Pancreas (tissue), 10 donors: ENCODE data around the gene KRTAP5-10. TPM values are rescaled to one million over a fixed set of nuclear protein-coding genes. Genes with fewer than 3 reads are reported as not detected.
"Not testable (repeated sequence)": the region's sequence is repeated elsewhere in the genome, so short reads cannot be mapped to it uniquely, and the experiment has no call there.

Experiments
- ATAC-seq, 4 donors: fragments of 200-7000 bp; cut with Tn5 transposase; one replicate each; pipeline versions ENCODE4 v1.8.0 to v1.9.1; 2020; ENCODE audit warnings: mild to moderate bottlenecking in 4 of 4, moderate library complexity in 4 of 4
- DNase-seq, 6 donors: peaks; one replicate each; pipeline ENCODE4 v3.0.0-alpha.2; 2020
- FAIRE-seq: peaks from 2 replicates; lab custom pipeline; 2012; peaks lifted over from hg19 to GRCh38; lab: Jason Lieb, UNC
- H3K27ac ChIP-seq, 4 donors: fragments of 200-600 bp; sonication (generic); 1 replicate in 3 of 4; 2 replicates in 1 of 4; pipeline versions ENCODE4 v1.5.0 to v1.8.0; 2020
- H3K27me3 ChIP-seq, 4 donors: fragments of 200-600 bp; one replicate each; pipeline ENCODE4 v1.8.0; 2021
- H3K36me3 ChIP-seq, 3 donors: fragments of 200-600 bp; sonication (generic) in 1 of 3; one replicate each; pipeline versions ENCODE4 v1.5.0 to v1.8.0; 2020 to 2021
- H3K4me1 ChIP-seq, 3 donors: fragments of 200-600 bp; one replicate each; pipeline ENCODE4 v1.8.0; 2021
- H3K4me3 ChIP-seq, 4 donors: fragments of 200-600 bp; sonication (generic) in 2 of 4; one replicate each; pipeline versions ENCODE4 v1.5.0 to v1.8.0; 2020 to 2021
- H3K9me3 ChIP-seq, 4 donors: fragments of 200-600 bp; one replicate each; pipeline ENCODE4 v1.8.0; 2021
- WGBS, 2 donors: extraction: QIAGEN DNeasy Blood & Tissue Kit; methylation state at CpG; one replicate each; pipeline ENCODE4 v1.1.7; 2013; 5-methylcytosine and 5-hydroxymethylcytosine counted together
- intact Hi-C, 3 donors: fragments of 100-400 bp; cut with DNase I; formaldehyde crosslinking; loops; one replicate each; pipeline versions ENCODE4 v1.11.1 to v1.14.2; 2022
- polyA plus RNA-seq, 2 donors: library from polyadenylated mRNA; stranded (reverse); fragments of 200-250 nt; gene quantifications; one replicate each; pipeline ENCODE4 v1.2.3, GENCODE V29; 2013
- total RNA-seq, 6 donors: library from RNA; stranded (reverse); fragmentation: NEBNext Ultra II Directional in 4 of 6; extraction: Animal tissue kit (Norgen Biotek cat#: 25700) in 4 of 6; gene quantifications; one replicate each; pipeline versions ENCODE4 v1.2.1 to v1.2.4, GENCODE V29; 2021 to 2023
- TF ChIP-seq, protein P1 (sequence below), 4 donors: fragments of 200-600 bp; sonication (generic) in 3 of 4; IDR thresholded peaks; one replicate each; pipeline versions ENCODE4 v1.5.0 to v1.8.0; 2021; ENCODE audit warnings: antibody characterized with exemption in 4 of 4
- donor health status: healthy with polysubstance abuse.
- donor health status: DM: no; HTN: no; CAD: no; lungs with moderate emphysema.
- donor health status: DM: no; HTN: no; CAD: no.
- donor health status: control.
- donor health status: control.
- donor health status: Bipolar disorder and iron deficiency.
- donor health status: DM: yes; HTN: yes; CAD: no.
- donor health status: DM: no; HTN: no; CAD: no.
- donor health status: DM: no; HTN: no; CAD: no.
- donor health status: DM: yes; HTN: yes; CAD: no.

Gene KRTAP5-10
- total and polyA plus RNA-seq, 8 donors: 0.24 to 0.53 (median 0.31) TPM; not detected in 5

DNA sequence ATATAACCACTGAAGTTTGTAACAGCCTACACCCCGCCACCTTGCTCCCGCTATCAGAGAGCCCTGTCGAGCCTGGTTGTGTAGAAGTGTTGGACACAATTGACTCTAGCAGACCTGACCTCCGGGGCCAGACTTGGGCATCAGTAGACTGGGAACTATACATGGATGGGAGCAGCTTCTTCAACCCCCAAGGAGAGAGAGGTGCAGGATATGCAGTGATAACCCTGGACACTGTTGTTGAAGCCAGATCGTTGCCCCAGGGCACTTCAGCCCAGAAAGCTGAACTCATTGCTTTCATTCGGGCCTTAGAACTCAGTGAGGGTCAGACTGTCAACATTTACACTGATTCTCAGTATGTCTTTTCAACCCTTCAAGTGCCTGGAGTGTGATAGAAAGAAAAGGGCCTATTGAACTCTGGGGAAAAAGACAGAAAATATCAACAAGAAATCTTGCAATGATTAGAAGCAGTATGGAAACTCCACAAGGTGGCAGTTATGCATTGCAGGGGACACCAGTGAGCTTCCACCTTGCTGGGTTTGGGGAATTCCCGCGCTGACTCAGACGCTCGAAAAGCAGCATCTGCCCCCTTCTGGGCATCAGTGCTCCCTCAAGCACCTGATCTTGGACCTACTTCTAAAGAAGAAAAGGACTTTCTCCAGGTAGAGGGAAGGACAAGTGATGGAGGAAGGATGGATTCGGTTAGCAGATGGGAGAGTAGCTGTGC is 23.6 kb downstream of the KRTAP5-10 start:
- peak overlapping the region in 1 of 4 donors; percentile 36 for H3K27ac ChIP-seq
- H3K27me3 ChIP-seq, H3K4me1 ChIP-seq, H3K9me3 ChIP-seq, H3K4me3 ChIP-seq, ATAC-seq, intact Hi-C loops, FAIRE-seq, H3K36me3 ChIP-seq: not testable (repeated sequence)
- 67 to 71% methylated on average over 11 of the region's 11 CpGs for WGBS, 2 donors
- peak in 1 of 6 donors; percentile 33 for DNase-seq

DNA sequence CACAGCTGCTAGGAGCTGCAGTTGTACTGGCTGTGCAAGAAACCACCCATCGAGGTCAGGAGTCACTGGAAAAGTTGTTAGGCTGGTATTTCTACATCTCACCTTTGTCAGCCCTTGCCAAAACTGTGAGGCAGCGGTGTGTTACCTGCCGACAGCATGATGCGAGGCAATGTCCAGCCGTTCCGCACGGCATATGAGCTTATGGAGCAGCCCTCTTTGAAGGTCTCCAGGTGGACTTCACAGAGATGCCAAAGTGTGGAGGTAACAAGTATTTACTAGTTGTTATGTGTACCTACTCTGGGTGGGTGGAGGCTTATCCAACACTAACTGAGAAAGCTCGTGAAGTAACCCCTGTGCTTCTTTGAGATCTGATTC is 24.2 kb downstream of the KRTAP5-10 start:
- H3K27me3 ChIP-seq, H3K9me3 ChIP-seq, H3K36me3 ChIP-seq, H3K4me1 ChIP-seq, FAIRE-seq, H3K4me3 ChIP-seq, ATAC-seq, intact Hi-C loops, H3K27ac ChIP-seq: not testable (repeated sequence)
- peak in 1 of 6 donors; percentile 31 for DNase-seq
- 33 to 39% methylated on average over 8 of the region's 8 CpGs for WGBS, 2 donors

DNA sequence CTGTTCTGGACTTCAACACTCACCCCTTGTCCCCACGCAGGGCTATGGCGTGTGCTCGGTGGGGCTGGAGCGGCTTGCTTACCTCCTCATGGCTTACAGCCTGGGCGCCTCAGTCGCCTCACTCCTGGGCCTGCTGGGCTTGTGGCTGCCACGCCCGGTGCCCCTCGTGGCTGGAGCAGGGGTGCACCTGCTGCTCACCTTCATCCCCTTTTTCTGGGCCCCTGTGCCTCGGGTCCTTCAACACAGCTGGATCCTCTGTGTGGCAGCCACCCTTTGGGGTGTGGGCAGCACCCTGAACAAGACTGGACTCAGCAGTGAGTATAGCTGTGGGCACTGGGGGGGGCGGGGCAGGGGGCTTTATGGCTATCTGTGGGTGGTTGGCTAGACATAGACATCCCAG is 37.9 kb downstream of the KRTAP5-10 start:
- FAIRE-seq, H3K4me3 ChIP-seq, H3K27me3 ChIP-seq, H3K36me3 ChIP-seq, DNase-seq, H3K9me3 ChIP-seq, H3K4me1 ChIP-seq, H3K27ac ChIP-seq, intact Hi-C loops, ATAC-seq: not testable (repeated sequence)
- 59 to 65% methylated on average over 11 of the region's 11 CpGs for WGBS, 2 donors

DNA sequence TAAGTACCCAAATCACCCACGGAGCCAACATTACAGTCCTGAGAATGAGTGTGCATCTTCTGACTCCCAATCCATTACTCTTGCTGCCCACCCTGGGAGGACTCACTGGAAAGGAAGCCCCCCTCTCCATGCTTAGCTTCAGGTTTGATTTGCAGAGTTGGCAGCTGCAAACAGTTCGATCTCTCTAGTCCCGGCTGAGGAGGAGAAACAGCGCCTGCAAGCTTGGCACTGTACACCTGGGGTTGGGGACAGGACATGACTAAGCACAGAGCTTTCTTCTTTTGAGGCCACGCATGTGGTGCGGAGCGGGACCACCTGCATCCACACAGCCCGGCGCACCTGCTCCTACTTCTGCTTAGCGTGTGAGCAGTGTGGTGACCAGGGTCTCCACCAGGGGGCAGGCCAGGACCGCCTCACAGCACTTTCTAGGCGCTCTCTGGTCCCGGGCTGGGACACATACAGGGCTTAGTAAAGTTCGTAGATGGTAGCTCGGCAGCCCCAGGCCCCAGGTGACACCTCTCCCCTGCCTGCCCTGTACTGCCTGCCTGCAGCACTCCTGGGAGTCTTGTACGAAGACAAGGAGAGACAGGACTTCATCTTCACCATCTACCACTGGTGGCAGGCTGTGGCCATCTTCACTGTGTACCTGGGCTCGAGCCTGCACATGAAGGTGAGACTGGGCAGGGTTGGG is 39.6 kb downstream of the KRTAP5-10 start:
- FAIRE-seq, H3K4me3 ChIP-seq, H3K27me3 ChIP-seq, H3K27ac ChIP-seq, ATAC-seq, H3K4me1 ChIP-seq, H3K9me3 ChIP-seq, intact Hi-C loops, H3K36me3 ChIP-seq: not testable (repeated sequence)
- peak in 3 of 6 donors; percentile 13 to 51 (median 31) for DNase-seq
- TF ChIP-seq, protein P1, sequence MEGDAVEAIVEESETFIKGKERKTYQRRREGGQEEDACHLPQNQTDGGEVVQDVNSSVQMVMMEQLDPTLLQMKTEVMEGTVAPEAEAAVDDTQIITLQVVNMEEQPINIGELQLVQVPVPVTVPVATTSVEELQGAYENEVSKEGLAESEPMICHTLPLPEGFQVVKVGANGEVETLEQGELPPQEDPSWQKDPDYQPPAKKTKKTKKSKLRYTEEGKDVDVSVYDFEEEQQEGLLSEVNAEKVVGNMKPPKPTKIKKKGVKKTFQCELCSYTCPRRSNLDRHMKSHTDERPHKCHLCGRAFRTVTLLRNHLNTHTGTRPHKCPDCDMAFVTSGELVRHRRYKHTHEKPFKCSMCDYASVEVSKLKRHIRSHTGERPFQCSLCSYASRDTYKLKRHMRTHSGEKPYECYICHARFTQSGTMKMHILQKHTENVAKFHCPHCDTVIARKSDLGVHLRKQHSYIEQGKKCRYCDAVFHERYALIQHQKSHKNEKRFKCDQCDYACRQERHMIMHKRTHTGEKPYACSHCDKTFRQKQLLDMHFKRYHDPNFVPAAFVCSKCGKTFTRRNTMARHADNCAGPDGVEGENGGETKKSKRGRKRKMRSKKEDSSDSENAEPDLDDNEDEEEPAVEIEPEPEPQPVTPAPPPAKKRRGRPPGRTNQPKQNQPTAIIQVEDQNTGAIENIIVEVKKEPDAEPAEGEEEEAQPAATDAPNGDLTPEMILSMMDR (IDR thresholded peaks at IDR 0.05): peak; percentile 22 to 53 (median 34)
- 16 to 31% methylated on average over 10 to 15 of the region's 17 CpGs for WGBS, 2 donors

DNA sequence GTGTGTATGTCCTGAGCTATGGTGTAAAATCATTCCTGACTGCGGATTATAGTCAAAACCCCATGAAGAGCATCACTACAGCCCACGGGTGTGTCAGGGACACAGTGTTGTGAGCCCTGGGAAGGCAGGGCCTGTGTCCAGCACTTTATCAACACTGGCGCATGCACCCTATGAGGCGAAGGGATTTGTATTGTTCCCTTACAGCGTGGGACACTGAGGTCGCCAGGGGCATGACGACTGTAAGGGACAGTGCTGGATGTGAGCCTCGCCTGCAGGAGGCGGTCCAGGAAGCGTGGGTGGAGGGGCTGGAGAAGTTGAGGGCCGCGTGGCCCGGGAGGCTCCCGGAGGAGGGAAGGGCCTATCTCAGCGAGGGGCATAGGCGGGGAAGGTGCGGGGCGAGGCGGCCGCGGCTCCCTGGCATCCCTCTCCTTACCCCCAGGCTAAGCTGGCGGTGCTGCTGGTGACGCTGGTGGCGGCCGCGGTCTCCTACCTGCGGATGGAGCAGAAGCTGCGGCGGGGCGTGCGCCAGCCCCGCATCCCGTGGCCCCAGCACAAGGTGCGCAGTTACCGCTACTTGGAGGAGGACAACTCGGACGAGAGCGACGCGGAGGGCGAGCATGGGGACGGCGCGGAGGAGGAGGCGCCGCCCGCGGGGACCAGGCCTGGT is 41.6 kb downstream of the KRTAP5-10 start:
- H3K4me1 ChIP-seq, H3K9me3 ChIP-seq, H3K4me3 ChIP-seq, intact Hi-C loops, H3K27ac ChIP-seq, H3K36me3 ChIP-seq, H3K27me3 ChIP-seq, FAIRE-seq, DNase-seq, ATAC-seq: not testable (repeated sequence)
- 30 to 32% methylated on average over 42 of the region's 48 CpGs for WGBS, 2 donors

DNA sequence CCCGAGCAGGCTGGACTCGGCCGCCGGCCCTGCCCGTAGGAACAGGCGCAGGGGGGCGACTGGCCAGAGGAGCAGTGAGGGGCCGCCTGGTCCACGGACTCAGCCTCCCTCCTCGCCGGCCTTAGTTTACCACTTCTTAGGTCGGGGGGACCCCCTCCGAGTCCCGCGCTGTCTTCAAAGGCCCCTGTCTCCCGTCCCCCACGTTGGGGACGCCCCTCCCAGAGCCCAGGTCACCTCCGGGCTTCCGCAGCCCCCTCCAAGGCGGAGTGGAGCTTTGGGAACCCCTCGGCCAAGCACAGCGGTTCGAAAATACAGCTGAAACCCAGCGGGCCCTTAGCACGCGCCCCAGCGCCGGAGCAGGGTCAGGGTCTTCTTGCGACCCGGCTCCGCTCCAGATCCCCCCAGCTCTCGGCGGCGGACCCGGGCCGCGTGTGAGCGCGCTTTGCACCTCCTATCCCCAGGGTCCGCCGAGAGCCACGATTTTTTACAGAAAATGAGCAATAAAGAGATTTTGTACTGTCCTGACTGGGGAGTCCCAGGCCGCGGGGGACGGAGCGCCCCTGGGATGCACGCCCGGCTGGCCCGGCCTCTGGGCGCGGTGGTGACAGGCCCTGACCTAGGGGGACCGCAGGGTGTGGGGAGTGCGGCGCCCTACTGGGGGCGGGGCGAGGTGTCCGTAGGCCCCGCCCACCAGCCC is 42.3 kb downstream of the KRTAP5-10 start:
- H3K36me3 ChIP-seq, intact Hi-C loops, H3K27ac ChIP-seq, H3K27me3 ChIP-seq, FAIRE-seq, H3K4me1 ChIP-seq, DNase-seq, H3K9me3 ChIP-seq: not testable (repeated sequence)
- ATAC-seq: peak in 1 of 4 donors; percentile 59
- H3K4me3 ChIP-seq: peak overlapping the region in 1 of 4 donors; percentile 10
- 4 to 8% methylated on average over 49 to 52 of the region's 59 CpGs for WGBS, 2 donors

DNA sequence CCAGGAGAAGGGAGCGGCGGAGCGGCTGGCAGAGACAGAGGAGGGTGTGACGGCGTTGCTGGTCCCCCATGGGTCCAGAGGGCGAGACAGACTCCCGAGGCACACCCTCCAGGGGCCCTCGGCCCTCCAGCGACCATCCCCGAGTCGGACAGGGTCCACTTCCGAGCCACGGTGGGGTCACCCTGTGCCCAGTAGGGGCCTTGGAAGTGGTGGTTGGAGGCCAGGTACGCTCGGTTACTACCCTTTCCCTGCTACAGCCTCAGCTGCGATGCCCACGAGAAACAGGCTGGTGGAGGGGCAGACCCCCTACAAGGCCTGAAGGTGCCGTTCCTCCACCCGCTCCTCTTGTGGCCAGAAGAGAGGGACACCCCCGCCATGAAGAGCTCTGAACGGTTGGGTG is 42.9 kb downstream of the KRTAP5-10 start:
- not testable (repeated sequence) for DNase-seq, H3K36me3 ChIP-seq, FAIRE-seq

DNA sequence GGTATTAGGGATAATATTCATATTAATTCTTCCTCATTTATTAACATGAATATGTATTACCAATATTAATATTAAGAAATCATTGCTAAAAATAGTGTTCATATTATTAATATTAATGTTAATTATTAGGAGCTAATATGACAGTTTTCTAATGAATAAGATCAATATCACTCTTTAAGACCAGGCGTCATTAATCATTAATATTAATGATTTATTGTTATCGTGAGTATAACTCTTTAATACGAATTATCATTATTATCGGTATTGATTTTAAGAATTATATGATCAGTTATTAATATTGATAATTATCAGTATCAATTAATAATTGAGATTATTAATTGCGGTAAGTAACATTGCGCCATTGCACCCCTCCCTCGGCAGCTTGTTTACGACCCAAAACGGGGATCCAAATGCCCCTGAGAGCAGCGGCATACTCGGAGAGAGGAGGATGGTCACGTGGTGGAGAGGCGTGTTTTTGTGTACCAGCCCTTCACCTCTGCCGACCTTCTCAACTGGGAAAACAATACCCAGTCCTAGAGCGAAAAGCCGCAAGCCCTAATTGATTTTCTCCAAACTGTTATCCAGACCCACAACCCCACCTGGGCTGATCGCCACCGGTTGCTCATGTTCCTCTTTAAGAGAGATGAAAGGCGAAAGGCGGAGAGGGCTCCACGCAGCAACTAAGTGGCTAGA is 46.0 kb downstream of the KRTAP5-10 start:
- H3K9me3 ChIP-seq, H3K36me3 ChIP-seq, ATAC-seq, H3K27ac ChIP-seq, DNase-seq, H3K4me1 ChIP-seq, H3K27me3 ChIP-seq, H3K4me3 ChIP-seq, intact Hi-C loops: not testable (repeated sequence)
- peak; percentile 67 for FAIRE-seq
- WGBS, 2 donors: 40 to 43% methylated on average over 21 of the region's 21 CpGs

More for the DNA sequence above, 42.9 kb downstream of the KRTAP5-10 start:
- intact Hi-C loops, H3K27ac ChIP-seq, ATAC-seq, H3K9me3 ChIP-seq, H3K4me1 ChIP-seq, H3K27me3 ChIP-seq: not testable (repeated sequence)
- peak overlapping the region in 1 of 4 donors; percentile 10 for H3K4me3 ChIP-seq
- 3 to 13% methylated on average over 14 to 16 of the region's 21 CpGs for WGBS, 2 donors

DNA sequence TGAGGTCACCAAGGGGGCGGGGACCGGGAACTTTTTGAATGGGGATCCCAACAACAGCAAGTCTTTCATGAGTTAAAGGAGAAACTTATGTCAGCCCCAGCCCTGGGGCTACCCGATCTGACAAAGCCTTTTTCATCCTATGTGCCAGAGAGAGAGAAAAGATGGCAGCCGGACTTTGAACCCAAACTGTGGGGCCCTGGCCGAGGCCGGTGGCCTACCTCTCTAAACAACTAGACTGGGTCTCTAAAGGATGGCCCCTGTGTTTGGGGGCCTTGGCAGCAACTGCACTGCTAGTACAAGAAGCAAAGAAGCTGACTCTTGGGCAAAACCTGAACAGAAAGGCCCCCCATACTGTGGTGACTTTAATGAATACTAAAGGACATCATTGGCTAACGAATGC is 48.6 kb downstream of the KRTAP5-10 start:
- H3K4me3 ChIP-seq, H3K36me3 ChIP-seq, DNase-seq, H3K4me1 ChIP-seq, H3K27ac ChIP-seq, intact Hi-C loops, ATAC-seq, H3K27me3 ChIP-seq, FAIRE-seq, H3K9me3 ChIP-seq: not testable (repeated sequence)
- 50 to 60% methylated on average over 7 of the region's 7 CpGs for WGBS, 2 donors

DNA sequence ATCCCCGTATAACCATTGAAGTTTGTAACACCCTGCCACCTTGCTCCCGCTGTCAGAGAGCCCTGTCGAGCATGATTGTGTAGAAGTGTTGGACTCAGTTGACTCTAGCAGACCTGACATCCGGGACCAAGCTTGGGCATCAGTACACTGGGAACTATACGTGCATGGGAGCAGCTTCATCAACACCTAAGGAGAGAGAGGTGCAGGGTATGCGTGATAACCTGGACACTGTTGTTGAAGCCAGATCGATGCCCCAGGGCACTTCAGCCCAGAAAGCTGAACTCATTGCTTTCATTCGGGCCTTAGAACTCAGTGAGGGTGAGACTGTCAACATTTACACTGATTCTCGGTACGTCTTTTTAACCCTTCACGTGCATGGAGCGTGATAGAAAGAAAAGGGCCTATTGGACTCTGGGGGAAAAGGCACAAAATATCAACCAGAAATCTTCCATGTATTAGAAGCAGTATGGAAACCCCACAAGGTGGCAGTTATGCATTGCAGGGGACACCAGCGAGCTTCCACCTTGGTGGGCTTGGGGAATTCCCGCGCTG is 49.1 kb downstream of the KRTAP5-10 start:
- H3K27ac ChIP-seq, ATAC-seq, H3K4me1 ChIP-seq, H3K36me3 ChIP-seq, H3K9me3 ChIP-seq, H3K4me3 ChIP-seq, FAIRE-seq, intact Hi-C loops, H3K27me3 ChIP-seq, DNase-seq: not testable (repeated sequence)
- 60 to 63% methylated on average over 15 of the region's 15 CpGs for WGBS, 2 donors
